MCF 10A (cell line): Measurements from ENCODE around the gene OR8A1. TPM values are rescaled to one million over a fixed set of nuclear protein-coding genes. Genes with fewer than 3 reads are reported as not detected.

Source experiments
- Bru-seq: library from RNA; stranded (reverse); fragments of 400-500 nt; gene quantifications from one replicate; lab custom pipeline; 2021; lab: Mats Ljungman, UMichigan
- BruChase-seq, 2 experiments: library from RNA; stranded (reverse); fragments of 400-500 nt; gene quantifications; one replicate each; lab custom pipeline; 2021; lab: Mats Ljungman, UMichigan
- BruUV-seq: library from RNA; stranded (reverse); fragments of 400-500 nt; replicated peaks from 2 replicates; lab custom pipeline; 2021; lab: Mats Ljungman, UMichigan
- CTCF ChIA-PET: fragments of 300-600 bp; sonication (Branson Sonifier 250); formaldehyde crosslinking; extraction: SDS; loops from one replicate; lab custom pipeline; 2021; ENCODE audit warnings: antibody characterized with exemption, inconsistent platforms; lab: Yijun Ruan, JAX
- POLR2A ChIA-PET: fragments of 300-600, 350-650 bp; sonication (Branson Sonifier 250); formaldehyde crosslinking; extraction: SDS; loops from one replicate; lab custom pipeline; 2020; ENCODE audit warnings: antibody characterized with exemption, inconsistent platforms; lab: Yijun Ruan, JAX
- DNase-seq: peaks from one replicate; pipeline ENCODE4 v3.0.0-alpha.2; 2018; ENCODE audit not compliant: unreplicated experiment
- H3K27ac Mint-ChIP-seq: one replicate; pipeline ENCODE4 v1.8.0; 2022; ENCODE audit warnings: mild to moderate bottlenecking, low read depth, mixed read lengths; ENCODE audit not compliant: unreplicated experiment
- H3K27me3 Mint-ChIP-seq: one replicate; pipeline ENCODE4 v1.8.0; 2022; ENCODE audit warnings: mixed read lengths; ENCODE audit not compliant: insufficient read depth, unreplicated experiment
- H3K36me3 Mint-ChIP-seq: one replicate; pipeline ENCODE4 v1.8.0; 2022; ENCODE audit warnings: mild to moderate bottlenecking, moderate library complexity, mixed read lengths; ENCODE audit not compliant: insufficient read depth, unreplicated experiment
- H3K4me1 Mint-ChIP-seq: one replicate; pipeline ENCODE4 v1.8.0; 2022; ENCODE audit warnings: mixed read lengths; ENCODE audit not compliant: insufficient read depth, unreplicated experiment
- H3K4me3 Mint-ChIP-seq: one replicate; pipeline ENCODE4 v1.8.0; 2022; ENCODE audit warnings: mild to moderate bottlenecking, moderate library complexity, mixed read lengths; ENCODE audit not compliant: unreplicated experiment
- H3K9me3 Mint-ChIP-seq: one replicate; pipeline ENCODE4 v1.8.0; 2022; ENCODE audit warnings: mixed read lengths; ENCODE audit not compliant: unreplicated experiment
- intact Hi-C: fragments of 100-400 bp; cut with micrococcal nuclease; formaldehyde crosslinking; loops from 2 replicates; pipeline ENCODE4 v1.14.1; 2022
- long read RNA-seq: library from polyadenylated mRNA; stranded (forward); transcript quantifications from one replicate; pipeline ENCODE4 v2.0.0, GENCODE V29; 2022
- total RNA-seq: library from RNA; stranded (reverse); gene quantifications from 2 replicates; pipeline ENCODE4 v1.2.3, GENCODE V29; 2022
- TF ChIP-seq, protein P1 (sequence below): fragments of 200-600 bp; IDR thresholded peaks from one replicate; pipeline ENCODE4 v1.8.0; 2022; ENCODE audit warnings: antibody characterized with exemption, mild to moderate bottlenecking; ENCODE audit not compliant: unreplicated experiment

The OR8A1 gene
- not detected in 2 replicates for total RNA-seq
- Bru-seq, nascent RNA = not detected
- not detected for BruChase-seq, experiment 1, labeled RNA remaining after a 6-hour chase
- BruChase-seq, experiment 2, labeled RNA remaining after a 2-hour chase = not detected
- long read RNA-seq = 0 reads

DNA sequence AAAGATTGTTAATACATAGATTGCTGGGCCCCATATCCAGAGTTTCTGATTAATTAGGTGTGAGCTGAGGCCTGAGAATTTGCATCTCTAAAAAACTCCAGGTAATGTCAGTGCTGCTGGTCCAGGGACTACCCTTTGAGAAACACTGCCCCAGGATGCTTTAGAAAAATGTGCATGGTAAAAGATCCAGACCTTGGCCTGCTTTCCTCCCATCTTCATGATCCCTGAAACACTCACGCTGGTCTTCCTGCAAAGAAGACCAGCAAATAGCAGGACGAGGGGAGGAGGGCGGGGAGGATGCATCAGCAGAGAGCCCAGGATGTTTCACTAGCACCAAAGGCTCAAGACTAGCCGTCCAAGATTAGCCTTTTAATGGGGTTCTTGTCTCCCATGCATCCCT lies at the start of gene OR8A1:
Gene OR8A1, plus strand, starts transcription at position 301 of the 400 bp plus-strand sequence. CDS start 123 bp downstream, outside the sequence.
- no peak within 1 kb of the TSS for H3K4me3 Mint-ChIP-seq
- ChIA-PET POLR2A (interaction anchor here (0.7 kb wide), 1 partner anchor 167 kb away, joined by 3 read pairs; no protein-coding TSS in a partner anchor), CTCF (interaction anchor here (1.2 kb wide), 1 partner anchor 19 kb away, joined by 5 read pairs; no protein-coding TSS in a partner anchor)
- TF ChIP-seq, protein P1, sequence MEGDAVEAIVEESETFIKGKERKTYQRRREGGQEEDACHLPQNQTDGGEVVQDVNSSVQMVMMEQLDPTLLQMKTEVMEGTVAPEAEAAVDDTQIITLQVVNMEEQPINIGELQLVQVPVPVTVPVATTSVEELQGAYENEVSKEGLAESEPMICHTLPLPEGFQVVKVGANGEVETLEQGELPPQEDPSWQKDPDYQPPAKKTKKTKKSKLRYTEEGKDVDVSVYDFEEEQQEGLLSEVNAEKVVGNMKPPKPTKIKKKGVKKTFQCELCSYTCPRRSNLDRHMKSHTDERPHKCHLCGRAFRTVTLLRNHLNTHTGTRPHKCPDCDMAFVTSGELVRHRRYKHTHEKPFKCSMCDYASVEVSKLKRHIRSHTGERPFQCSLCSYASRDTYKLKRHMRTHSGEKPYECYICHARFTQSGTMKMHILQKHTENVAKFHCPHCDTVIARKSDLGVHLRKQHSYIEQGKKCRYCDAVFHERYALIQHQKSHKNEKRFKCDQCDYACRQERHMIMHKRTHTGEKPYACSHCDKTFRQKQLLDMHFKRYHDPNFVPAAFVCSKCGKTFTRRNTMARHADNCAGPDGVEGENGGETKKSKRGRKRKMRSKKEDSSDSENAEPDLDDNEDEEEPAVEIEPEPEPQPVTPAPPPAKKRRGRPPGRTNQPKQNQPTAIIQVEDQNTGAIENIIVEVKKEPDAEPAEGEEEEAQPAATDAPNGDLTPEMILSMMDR = no peak
- BruUV-seq = no TSS peak
- intact Hi-C loops = no loop called here
- no peaks in the 10 kb centered on the region for H3K4me1 Mint-ChIP-seq
- H3K27ac Mint-ChIP-seq = no peak within 1 kb of the TSS
- peaks cover 81% of the 10 kb centered on the region for H3K27me3 Mint-ChIP-seq
- DNase-seq = no peak
- no peaks in the 10 kb centered on the region for H3K36me3 Mint-ChIP-seq
- no peaks in the 10 kb centered on the region for H3K9me3 Mint-ChIP-seq

GRCh38 chr11:124520550-124520854 lies 49.3 kb upstream of the OR8A1 start:
- CTCF ChIA-PET = interaction anchor here (1.0 kb wide), 1 partner anchor 9 kb away, joined by 4 read pairs; no protein-coding TSS in a partner anchor
- Mint-ChIP-seq H3K36me3 (no peaks in the 10 kb centered on the region), H3K4me3 (no peak overlapping the region), H3K9me3 (no peaks in the 10 kb centered on the region), H3K27me3 (peaks cover 75% of the 10 kb centered on the region), H3K4me1 (no peaks in the 10 kb centered on the region), H3K27ac (no peak overlapping the region)
- POLR2A ChIA-PET = no interaction called here
- no TSS peak for BruUV-seq
- TF ChIP-seq, protein P1 = no peak
- intact Hi-C loops = no loop called here
- DNase-seq = no peak

DNA sequence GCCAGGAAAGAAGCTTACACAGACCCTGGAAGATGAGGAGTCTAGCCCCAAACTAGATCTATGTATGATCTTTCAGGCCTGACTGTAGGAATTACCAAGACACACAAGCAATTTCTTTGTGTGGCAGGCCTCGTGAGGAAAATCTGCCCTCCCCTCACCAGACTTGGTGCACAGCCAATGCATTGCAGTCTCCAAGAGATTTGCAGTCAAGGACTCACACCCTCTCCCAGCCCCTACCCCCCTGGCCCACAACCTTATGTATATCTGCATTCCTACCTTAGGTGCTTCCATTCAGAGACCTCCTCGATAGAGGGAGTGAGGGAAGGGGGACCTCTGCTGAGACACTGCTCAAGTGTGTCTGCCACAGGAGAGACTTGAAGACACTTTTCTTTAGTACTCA lies 36.2 kb upstream of the OR8A1 start:
- peaks cover 6% of the 10 kb centered on the region for H3K36me3 Mint-ChIP-seq
- H3K4me3 Mint-ChIP-seq = no peak overlapping the region
- CTCF ChIA-PET = no interaction called here
- TF ChIP-seq, protein P1 = no peak
- no TSS peak for BruUV-seq
- H3K27me3 Mint-ChIP-seq = peaks cover 35% of the 10 kb centered on the region
- peaks cover 10% of the 10 kb centered on the region for H3K4me1 Mint-ChIP-seq
- POLR2A ChIA-PET = no interaction called here
- intact Hi-C loops = no loop called here
- no peaks in the 10 kb centered on the region for H3K9me3 Mint-ChIP-seq
- DNase-seq = no peak
- H3K27ac Mint-ChIP-seq = no peak overlapping the region

- peaks cover 10% of the 10 kb centered on the region for H3K4me1 Mint-ChIP-seq
- TF ChIP-seq, protein P1 = no peak
- intact Hi-C loops = no loop called here
- POLR2A ChIA-PET = no interaction called here
- H3K27ac Mint-ChIP-seq = no peak overlapping the region
- no peak for DNase-seq
- BruUV-seq = no TSS peak
- H3K27me3 Mint-ChIP-seq = peaks cover 30% of the 10 kb centered on the region
- no peak overlapping the region for H3K4me3 Mint-ChIP-seq
- CTCF ChIA-PET = interaction anchor here (0.6 kb wide), 2 partner anchors 52 to 882 kb away, joined by 3 read pairs; no protein-coding TSS in a partner anchor
- no peaks in the 10 kb centered on the region for H3K9me3 Mint-ChIP-seq
- H3K36me3 Mint-ChIP-seq = peaks cover 6% of the 10 kb centered on the region
Measured at GRCh38 chr11:124534051-124534450, 35.7 kb upstream of the OR8A1 start.
